Measurements from ENCODE around the gene DRAM2. TPM values are rescaled to one million over a fixed set of nuclear protein-coding genes. Genes with fewer than 3 reads are reported as not detected.

Gene DRAM2
- total RNA-seq, 2 donors from 2014 or later: 49.7 to 64.9 TPM

DNA sequence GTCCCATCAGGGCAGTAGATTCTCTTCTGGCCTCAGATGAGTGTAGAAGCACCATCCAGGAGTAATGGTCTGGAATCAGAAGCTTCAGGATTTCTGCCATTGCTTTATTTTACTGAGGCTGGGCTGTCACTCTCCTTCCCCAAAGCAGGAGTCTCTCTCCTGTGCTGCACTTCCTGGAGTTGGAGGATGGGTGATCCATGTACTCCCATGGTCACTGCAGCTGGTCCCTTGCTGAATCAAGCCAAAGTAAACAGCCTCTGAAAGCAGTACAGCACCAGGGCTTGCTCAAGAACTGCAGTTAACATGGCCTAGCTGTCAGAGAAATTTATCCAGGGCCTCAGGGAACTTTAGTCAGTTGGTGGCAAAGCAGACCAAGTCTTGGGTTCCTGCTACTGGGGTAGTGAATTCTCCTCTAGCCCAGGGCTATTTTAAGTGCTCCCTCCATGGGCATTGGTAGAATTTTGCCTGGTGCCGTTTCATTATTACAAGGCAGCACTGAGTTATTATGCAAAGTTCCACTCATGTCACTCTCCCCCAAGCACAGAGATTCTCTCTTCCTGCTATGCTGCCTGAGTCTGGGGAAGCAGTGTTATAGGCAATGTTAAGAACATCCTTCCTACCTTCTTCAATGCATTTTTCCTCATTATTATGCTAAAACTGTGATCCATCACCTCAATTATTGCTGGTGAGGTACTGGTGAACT lies 29.5 kb downstream of the DRAM2 start:
- Mint-ChIP-seq H3K36me3 (ENCODE audit: low read depth) (peaks cover 21% of the 10 kb centered on the region), H3K4me1 (no peaks in the 10 kb centered on the region), H3K4me3 (no peak overlapping the region), H3K27me3 (ENCODE audit: insufficient read depth) (no peaks in the 10 kb centered on the region), H3K27ac (no peak overlapping the region), H3K9me3 (peaks cover 5% of the 10 kb centered on the region)
- Histone ChIP-seq H3K4me1 (ENCODE audit: control insufficient read depth, insufficient read depth, low read length) (no peaks in the 10 kb centered on the region), H3K9me3 (ENCODE audit: control insufficient read depth, low read length) (peaks cover 13% of the 10 kb centered on the region), H3K9ac (ENCODE audit: extremely low read depth, low read length, poor library complexity, severe bottlenecking) (no peak overlapping the region), H3K4me3 (ENCODE audit: low read length) (no peak overlapping the region), H3K27me3 (ENCODE audit: control insufficient read depth, insufficient read depth, low read length, poor library complexity, severe bottlenecking) (no peaks in the 10 kb centered on the region), H3K27ac (ENCODE audit: low read depth, low read length) (no peak overlapping the region), H3K36me3 (ENCODE audit: control insufficient read depth, insufficient read depth, low read length) (peaks cover 31% of the 10 kb centered on the region)
- no peak for DNase-seq
- WGBS, 2 experiments (ENCODE audit: insufficient coverage in 1 of 2, insufficient read length in 1 of 2): 80 to 89% methylated on average over 1 of the region's 1 CpG
- no peak for TF ChIP-seq CTCF (conservative IDR thresholded peaks at IDR 0.05)

- H3K27me3 Mint-ChIP-seq (ENCODE audit: insufficient read depth): no peaks in the 10 kb centered on the region
- H3K9me3 ChIP-seq (ENCODE audit: control insufficient read depth, low read length): peaks cover 54% of the 10 kb centered on the region
- no peak overlapping the region for H3K9ac ChIP-seq (ENCODE audit: extremely low read depth, low read length, poor library complexity, severe bottlenecking)
- no peak overlapping the region for H3K27ac ChIP-seq (ENCODE audit: low read depth, low read length)
- no peak overlapping the region for H3K27ac Mint-ChIP-seq
- WGBS, 2 experiments (ENCODE audit: insufficient coverage in 1 of 2, insufficient read length in 1 of 2): 89 to 95% methylated on average over 2 of the region's 2 CpGs
- H3K27me3 ChIP-seq (ENCODE audit: control insufficient read depth, insufficient read depth, low read length, poor library complexity, severe bottlenecking): no peaks in the 10 kb centered on the region
- H3K4me3 Mint-ChIP-seq: no peak overlapping the region
- no peak for TF ChIP-seq CTCF (conservative IDR thresholded peaks at IDR 0.05)
- DNase-seq: no peak
- peaks cover 5% of the 10 kb centered on the region for H3K36me3 Mint-ChIP-seq (ENCODE audit: low read depth)
- H3K4me3 ChIP-seq (ENCODE audit: low read length): no peak overlapping the region
- H3K36me3 ChIP-seq (ENCODE audit: control insufficient read depth, insufficient read depth, low read length): no peaks in the 10 kb centered on the region
- H3K9me3 Mint-ChIP-seq: peaks cover 35% of the 10 kb centered on the region
- H3K4me1 Mint-ChIP-seq: no peaks in the 10 kb centered on the region
- no peaks in the 10 kb centered on the region for H3K4me1 ChIP-seq (ENCODE audit: control insufficient read depth, insufficient read depth, low read length)
These were observed 34.9 kb downstream of the DRAM2 start for GRCh38 chr1:111104981-111105380.

DNA sequence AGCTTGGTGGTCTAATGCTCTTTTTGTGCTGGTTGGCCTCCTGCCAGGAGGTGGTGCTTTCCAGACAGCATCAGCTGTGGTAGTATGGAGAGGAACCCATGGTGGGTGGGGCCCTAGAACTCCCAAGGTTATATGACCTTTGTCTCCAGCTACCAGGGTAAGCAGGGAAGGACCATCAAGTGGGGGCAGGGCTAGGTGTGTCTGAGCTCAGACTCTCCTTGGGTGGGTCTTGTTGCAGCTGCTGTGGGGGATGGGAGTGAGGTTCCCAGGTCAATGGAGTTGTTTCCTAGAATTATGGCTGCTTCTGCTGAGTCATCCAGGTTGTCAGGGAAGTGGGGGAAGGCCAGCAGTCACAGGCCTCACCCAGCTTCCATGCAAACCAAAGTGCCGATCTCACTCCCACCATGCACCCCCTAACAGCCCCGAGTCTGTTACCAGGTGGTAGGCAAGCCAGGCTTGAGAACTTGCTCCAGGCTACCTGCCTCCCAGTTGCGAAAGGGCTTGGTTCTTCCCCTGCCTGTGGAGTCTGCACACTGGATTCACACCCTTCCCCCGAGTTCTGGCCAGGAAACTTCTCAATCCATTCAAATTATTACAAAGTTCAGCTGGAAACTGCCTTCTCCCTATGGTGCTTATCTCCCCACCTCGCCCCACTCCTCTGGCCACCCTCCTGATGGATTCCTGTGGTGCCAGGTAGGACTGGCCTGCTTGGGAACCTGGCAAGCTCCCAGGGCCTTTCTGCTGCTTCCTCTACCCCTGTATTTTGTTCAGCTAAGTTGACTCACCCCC lies 37.8 kb downstream of the DRAM2 start:
- H3K4me3 ChIP-seq (ENCODE audit: low read length): no peak overlapping the region
- no peak overlapping the region for H3K27ac ChIP-seq (ENCODE audit: low read depth, low read length)
- H3K9ac ChIP-seq (ENCODE audit: extremely low read depth, low read length, poor library complexity, severe bottlenecking): no peak overlapping the region
- peaks cover 66% of the 10 kb centered on the region for H3K9me3 ChIP-seq (ENCODE audit: control insufficient read depth, low read length)
- H3K4me1 ChIP-seq (ENCODE audit: control insufficient read depth, insufficient read depth, low read length): no peaks in the 10 kb centered on the region
- Mint-ChIP-seq H3K27ac (no peak overlapping the region), H3K9me3 (peaks cover 57% of the 10 kb centered on the region), H3K4me1 (no peaks in the 10 kb centered on the region), H3K4me3 (no peak overlapping the region), H3K36me3 (ENCODE audit: low read depth) (peaks cover 5% of the 10 kb centered on the region), H3K27me3 (ENCODE audit: insufficient read depth) (no peaks in the 10 kb centered on the region)
- DNase-seq: no peak
- no peaks in the 10 kb centered on the region for H3K36me3 ChIP-seq (ENCODE audit: control insufficient read depth, insufficient read depth, low read length)
- H3K27me3 ChIP-seq (ENCODE audit: control insufficient read depth, insufficient read depth, low read length, poor library complexity, severe bottlenecking): no peaks in the 10 kb centered on the region
- WGBS, 2 experiments (ENCODE audit: insufficient coverage in 1 of 2, insufficient read length in 1 of 2): 88 to 100% methylated on average over 2 to 5 of the region's 5 CpGs
- TF ChIP-seq CTCF (conservative IDR thresholded peaks at IDR 0.05): no peak
